Skin of body (tissue), 2 donors: ENCODE results near the gene BLOC1S1. TPM values are rescaled to one million over a fixed set of nuclear protein-coding genes. Genes with fewer than 3 reads are reported as not detected.

Source experiments
- DNase-seq: peaks from one replicate; lab custom pipeline; 2025; lab: John Stamatoyannopoulos, UW
- total RNA-seq: library from RNA; depleted of rRNA; stranded (reverse); fragments of >200 nt; gene quantifications from one replicate; pipeline ENCODE4 v1.2.3, GENCODE V29; 2014

Gene BLOC1S1
- 47.4 TPM for total RNA-seq

GRCh38 chr12:55715833-55716581 lies at the start of gene BLOC1S1:
BLOC1S1 (plus strand) TSS chr12:55716046; CDS start chr12:55716052, 6 bp downstream.
- peak; percentile 81 for DNase-seq

- DNase-seq, result no peak
Measured at GRCh38 chr12:55666508-55666907, 49.3 kb upstream of the BLOC1S1 start.

- DNase-seq, result no peak
Measured at GRCh38 chr12:55670276-55670675, 45.6 kb upstream of the BLOC1S1 start.

GRCh38 chr12:55671746-55672145 lies 44.1 kb upstream of the BLOC1S1 start:
- no peak for DNase-seq

GRCh38 chr12:55673638-55674037 lies 42.2 kb upstream of the BLOC1S1 start:
- DNase-seq, result no peak

GRCh38 chr12:55675666-55676065 lies 40.2 kb upstream of the BLOC1S1 start:
- no peak for DNase-seq

GRCh38 chr12:55676707-55677106 lies 39.1 kb upstream of the BLOC1S1 start:
- DNase-seq, result no peak

- no peak for DNase-seq
Measured at GRCh38 chr12:55679691-55680090, 36.2 kb upstream of the BLOC1S1 start.

GRCh38 chr12:55681142-55682077 lies 34.4 kb upstream of the BLOC1S1 start:
- no peak for DNase-seq

- no peak for DNase-seq
Measured at GRCh38 chr12:55682087-55682796, 33.6 kb upstream of the BLOC1S1 start.

- DNase-seq, result no peak
Measured at GRCh38 chr12:55683676-55684075, 32.2 kb upstream of the BLOC1S1 start.

GRCh38 chr12:55684761-55685370 lies 31.0 kb upstream of the BLOC1S1 start:
- DNase-seq, result no peak

GRCh38 chr12:55685671-55686070 lies 30.2 kb upstream of the BLOC1S1 start:
- DNase-seq, result no peak

- no peak for DNase-seq
Measured at GRCh38 chr12:55686366-55687010, 29.4 kb upstream of the BLOC1S1 start.

GRCh38 chr12:55687746-55688145 lies 28.1 kb upstream of the BLOC1S1 start:
- no peak for DNase-seq

GRCh38 chr12:55688716-55689655 lies 26.9 kb upstream of the BLOC1S1 start:
- no peak for DNase-seq

GRCh38 chr12:55692631-55693322 lies 23.1 kb upstream of the BLOC1S1 start:
- no peak for DNase-seq

- no peak for DNase-seq
Measured at GRCh38 chr12:55693323-55694187, 22.3 kb upstream of the BLOC1S1 start.
